HG03439 (cell line): ENCODE data around the gene EGFLAM.

ENCODE experiments used
- ATAC-seq: cut with Tn5 transposase; IDR thresholded peaks from one replicate; pipeline ENCODE4 v1.9.1; 2021; ENCODE audit warnings: mild to moderate bottlenecking, moderate library complexity; ENCODE audit not compliant: unreplicated experiment

EGFLAM gene

DNA sequence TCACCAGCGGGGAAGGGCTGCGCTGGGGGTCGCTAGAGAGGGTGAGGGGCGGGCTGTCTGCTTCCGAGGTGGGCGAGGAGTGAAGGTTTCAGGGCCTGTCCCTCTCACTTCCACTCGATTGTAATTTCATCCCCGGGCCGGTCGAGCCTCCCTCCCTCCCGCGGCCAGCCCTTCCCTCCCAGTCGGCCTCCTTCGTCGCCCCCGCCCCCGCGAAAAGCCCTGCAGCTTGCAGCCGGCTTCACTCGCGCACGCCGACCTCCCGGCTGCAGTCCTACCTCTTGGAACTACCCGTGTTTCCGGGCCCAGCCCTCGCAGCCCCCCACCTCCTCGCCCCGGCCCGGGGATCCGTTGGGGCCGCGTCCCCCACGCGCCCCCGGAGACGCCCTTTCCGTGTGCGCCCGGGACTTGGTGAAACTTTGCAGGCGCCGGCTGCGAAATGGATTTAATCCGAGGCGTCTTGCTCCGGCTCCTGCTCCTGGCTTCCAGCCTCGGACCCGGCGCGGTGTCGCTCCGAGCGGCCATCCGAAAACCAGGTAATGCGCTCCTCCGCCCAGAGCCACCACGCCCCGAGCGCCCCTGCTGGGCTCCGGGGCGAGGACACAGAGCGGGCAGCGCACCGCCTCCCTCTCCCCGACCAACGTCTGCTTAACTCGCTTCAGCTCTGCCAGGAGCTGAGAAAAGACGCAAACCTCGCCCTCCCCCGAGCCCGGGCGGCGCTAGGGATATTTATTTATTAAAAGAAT is at the start of gene EGFLAM:
Gene EGFLAM, plus strand, starts transcription at position 241 of the 743 bp plus-strand sequence. Its CDS starts 196 bp downstream, at position 437.
- no peak for ATAC-seq

- ATAC-seq, result no peak
Observed at GRCh38 chr5:38208782-38209378, 49.5 kb upstream of the EGFLAM start.

GRCh38 chr5:38210676-38211353 is 47.5 kb upstream of the EGFLAM start:
- no peak for ATAC-seq

DNA sequence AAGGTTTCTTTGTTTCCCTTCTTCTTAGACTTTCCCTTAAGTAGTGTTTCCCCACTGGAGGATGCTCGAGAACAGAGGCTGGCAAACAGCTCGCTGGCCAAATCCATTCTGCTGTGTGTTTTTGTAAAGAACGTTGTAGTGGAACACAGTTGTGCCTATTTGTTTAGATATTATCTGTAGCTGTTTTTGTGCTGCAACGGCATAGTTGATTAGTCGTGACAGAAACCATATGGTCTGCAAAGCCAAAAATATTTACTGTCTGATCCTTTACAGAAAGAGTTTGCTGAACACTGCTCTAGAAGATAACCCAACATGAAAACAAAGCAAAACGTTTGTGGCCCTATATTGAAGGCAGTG is 47.0 kb upstream of the EGFLAM start:
- no peak for ATAC-seq

DNA sequence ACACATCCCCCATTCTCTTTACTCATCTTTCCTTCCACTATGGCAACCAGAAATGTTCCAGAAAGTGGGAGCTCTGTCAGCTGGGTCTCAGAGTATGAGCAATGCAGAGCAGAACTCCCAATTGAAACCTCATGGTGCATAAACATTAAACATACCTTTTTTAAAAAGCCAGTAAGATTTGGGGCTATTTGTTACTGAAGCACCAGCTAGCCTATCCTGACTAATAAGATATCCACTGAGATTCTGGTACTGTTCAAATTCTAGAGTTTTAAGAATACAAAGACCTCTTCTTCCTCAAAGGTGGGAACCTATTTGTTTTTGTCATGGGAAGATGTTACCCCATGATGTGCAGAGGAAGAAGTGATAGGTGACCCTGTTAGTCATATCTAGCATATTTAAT is 46.1 kb upstream of the EGFLAM start:
- ATAC-seq, result no peak

DNA sequence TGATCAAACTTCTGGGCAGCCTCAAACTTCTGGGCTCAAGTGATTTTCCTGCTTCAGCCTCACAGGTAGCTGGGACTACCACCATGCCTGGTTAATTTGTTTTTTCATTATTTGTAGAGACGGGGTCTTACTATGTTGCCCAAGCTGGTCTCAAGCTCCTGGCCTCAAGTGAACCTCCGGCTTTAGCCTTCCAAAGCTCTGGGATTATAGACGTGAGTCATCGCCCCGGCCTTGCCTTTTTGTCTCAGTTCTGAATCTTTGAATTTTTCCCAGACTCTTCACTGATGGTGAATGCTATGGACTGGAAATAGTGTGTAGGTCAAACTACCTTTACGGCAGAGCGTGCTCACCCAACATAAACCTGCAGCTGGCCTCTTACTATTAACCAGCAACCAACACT is 32.3 kb upstream of the EGFLAM start:
- ATAC-seq, result no peak

DNA sequence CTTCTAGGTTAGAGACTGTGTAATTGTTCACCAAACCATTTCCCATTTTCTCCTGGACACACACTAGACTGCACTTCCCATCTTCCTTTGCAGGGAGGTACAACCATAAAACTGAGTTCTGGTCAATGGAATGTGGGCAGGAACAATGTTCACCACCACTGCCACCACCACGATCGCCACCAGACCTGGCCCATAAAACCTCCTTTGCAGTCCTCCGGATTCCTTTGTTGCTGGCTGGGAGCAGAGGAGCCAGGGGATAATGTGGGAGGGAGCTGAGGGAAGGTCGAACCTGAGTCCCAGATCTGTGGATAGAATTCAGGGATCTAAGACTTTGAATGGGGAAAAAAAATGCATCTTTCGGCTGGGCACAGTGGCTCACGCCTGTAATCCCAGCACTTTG is 29.4 kb upstream of the EGFLAM start:
- ATAC-seq, result no peak

DNA sequence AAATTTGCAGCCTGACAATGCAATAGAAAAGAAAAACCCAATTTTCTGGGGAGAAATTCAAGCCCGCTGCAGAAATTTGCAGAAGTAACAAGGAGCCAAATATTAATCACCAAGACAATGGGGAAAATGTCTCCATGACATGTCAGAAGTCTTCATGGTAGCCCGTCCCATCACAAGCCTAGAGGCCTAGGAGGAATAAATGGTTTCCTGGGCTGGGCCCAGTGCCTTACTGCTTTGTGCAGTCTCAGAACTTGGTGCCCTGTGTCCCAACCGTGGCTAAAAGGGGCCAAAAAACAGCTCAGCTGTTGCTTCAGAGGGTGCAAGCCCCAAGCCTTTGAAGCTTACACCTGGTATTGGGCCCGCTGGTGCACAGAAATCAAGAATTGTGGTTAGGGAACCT is 23.6 kb upstream of the EGFLAM start:
- ATAC-seq, result no peak

GRCh38 chr5:38237681-38238080 is 20.7 kb upstream of the EGFLAM start:
- no peak for ATAC-seq

DNA sequence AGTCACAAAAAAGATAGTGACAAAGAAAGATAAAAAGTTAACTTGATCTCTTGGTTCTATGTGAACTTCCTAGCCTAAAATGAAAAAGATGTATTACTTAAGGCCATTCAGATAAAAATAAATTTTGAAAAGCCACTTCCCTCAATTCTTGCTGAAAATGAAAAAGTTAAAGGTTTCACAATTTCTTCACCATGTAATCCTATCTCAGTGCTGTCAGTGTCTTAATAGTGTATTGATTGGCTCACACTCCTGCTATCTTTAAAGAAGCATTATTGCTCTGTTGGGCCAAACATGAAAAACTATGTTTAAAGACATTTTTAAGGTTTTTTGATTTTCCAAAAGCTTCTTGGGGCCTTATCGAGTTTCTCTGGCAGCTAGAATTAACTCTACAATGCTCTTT is 18.1 kb upstream of the EGFLAM start:
- ATAC-seq, result no peak

- no peak for ATAC-seq
Observed at GRCh38 chr5:38241655-38242054, 16.7 kb upstream of the EGFLAM start.

GRCh38 chr5:38245307-38245706 is 13.1 kb upstream of the EGFLAM start:
- ATAC-seq, result no peak

- no peak for ATAC-seq
Observed at GRCh38 chr5:38249301-38249700, 9.1 kb upstream of the EGFLAM start.

- ATAC-seq, result no peak
Observed at GRCh38 chr5:38249812-38250211, 8.5 kb upstream of the EGFLAM start.

DNA sequence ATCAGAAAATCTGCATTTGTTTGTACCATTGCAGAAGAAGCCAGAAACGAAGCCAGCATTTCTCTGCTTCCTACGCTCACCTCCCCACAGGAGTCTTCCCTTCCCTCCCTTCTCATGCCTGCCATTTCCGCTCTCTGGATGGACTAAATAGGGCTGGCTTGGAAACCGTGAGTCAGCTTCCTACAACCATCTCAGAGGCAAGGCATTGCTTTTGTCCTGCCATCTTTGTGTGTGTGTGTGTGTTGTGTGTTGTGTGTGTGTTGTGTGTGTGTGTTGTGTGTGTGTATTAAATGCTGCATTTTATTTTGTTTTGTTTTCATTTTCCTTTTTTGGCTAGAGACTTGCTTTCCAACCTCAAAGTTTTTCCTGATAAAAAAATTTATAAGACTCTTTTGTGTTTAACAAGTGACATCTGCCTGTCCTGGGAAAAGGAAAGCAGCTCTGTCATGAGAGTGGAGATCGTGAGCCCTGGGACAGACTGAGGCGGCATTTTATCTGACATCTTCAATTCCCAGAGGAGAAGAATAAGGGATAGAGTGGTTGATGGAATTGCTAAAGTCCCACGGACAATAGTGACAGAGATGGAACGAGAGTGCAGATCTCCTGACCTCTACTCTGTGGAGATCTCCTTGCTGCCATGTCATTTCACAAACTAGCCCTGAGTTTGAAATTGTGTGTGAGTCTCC is 7.5 kb upstream of the EGFLAM start:
- ATAC-seq, result no peak

DNA sequence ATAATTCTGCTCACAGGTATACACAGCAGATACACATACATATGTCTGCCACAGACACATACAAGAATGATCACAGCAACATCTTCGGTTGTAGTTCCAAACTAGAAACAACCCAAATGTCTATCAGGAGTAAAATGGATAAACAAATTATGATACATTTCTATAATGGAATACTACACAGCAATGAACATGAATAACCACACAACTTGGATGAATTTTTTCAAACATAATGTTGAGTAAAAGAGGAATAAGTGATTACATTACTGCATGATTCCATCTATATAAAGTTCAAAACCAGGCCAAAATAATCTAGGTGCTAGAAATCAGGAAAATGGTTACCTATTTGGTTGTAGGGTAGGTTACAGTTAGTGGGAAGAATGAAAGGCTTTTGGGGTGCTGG is 4.6 kb upstream of the EGFLAM start:
- ATAC-seq, result no peak

- ATAC-seq, result no peak
Observed at GRCh38 chr5:38257308-38258041, 884 bp upstream of the EGFLAM start.

DNA sequence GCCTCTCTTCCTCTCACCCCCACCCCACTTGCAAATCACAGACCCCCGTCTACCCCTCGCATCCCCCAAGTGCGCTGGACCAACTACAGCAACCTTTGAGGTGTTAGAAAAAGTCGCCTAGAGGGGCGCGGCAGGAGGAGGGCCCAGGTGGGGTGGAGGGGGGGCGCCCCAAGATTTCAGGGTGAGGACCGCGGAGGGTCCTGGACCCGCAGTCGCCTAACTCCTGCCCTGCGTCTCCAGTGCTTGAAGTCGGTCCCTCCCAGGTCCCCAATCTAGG is 379 bp upstream of the EGFLAM start:
- no peak for ATAC-seq

- ATAC-seq, result no peak
Observed at GRCh38 chr5:38259062-38259808, 876 bp downstream of the EGFLAM start.

DNA sequence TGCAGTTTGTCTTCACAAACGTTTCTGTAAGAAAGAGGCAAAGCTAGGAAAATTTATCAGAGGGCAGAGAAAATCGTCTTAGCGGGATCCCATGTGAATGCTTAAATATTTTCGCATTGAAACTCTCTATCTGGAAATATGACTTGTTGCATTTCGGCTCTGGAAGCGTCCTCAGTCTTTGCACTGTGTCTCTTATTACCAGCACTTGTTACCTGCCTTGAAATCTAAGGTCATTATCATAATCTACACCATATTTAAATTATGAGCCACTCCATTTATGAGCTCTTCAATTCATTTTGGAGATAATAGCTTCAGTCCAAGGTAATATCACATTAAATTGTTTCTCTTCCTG is 1.4 kb downstream of the EGFLAM start:
- ATAC-seq, result no peak

DNA sequence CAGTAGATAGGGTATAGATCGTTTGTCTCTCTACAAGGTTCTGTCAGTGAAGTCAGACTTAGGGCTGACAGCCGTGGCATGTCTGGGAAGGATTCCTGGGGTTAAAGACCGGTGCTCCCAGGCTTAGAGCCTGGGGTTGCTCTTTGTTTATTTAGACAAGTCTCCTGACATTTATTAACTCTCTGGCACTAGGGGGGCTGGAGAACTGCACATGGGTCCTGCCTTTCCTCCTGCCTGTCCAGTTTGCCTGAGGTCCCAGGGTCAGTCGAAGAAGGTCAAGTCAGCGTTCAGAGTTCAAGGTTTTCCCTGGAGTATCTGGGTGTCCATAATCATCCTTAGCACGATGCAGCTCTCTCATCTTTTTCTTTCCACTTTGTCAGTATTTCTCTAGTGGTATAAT is 5.6 kb downstream of the EGFLAM start:
- ATAC-seq, result no peak
